Esophagus squamous epithelium (tissue), 4 donors: Measurements from ENCODE around the gene LRRN2.

Experiments used
- CTCF ChIP-seq, 6 experiments: fragments of 450-650 bp in 4 of 6; fragments of 200-600 bp in 2 of 6; sonication (generic) in 2 of 6; IDR thresholded peaks; one replicate each; pipeline ENCODE4 v1.5.1; 2016 to 2019; ENCODE audit warnings: antibody characterized with exemption in 6 of 6, mild to moderate bottlenecking in 4 of 6, moderate library complexity in 4 of 6
- POLR2A ChIP-seq, 4 donors: fragments of 450-650 bp; IDR thresholded peaks; one replicate each; pipeline ENCODE4 v1.6.1; 2017; ENCODE audit warnings: antibody characterized with exemption in 4 of 4, mild to moderate bottlenecking in 4 of 4, moderate library complexity in 3 of 4

- TF ChIP-seq POLR2A (IDR thresholded peaks at IDR 0.05): no peak
- TF ChIP-seq CTCF (IDR thresholded peaks at IDR 0.05): no peak
Observed at GRCh38 chr1:204685236-204686006, at the start of gene LRRN2.
